ENCODE results near the gene HNRNPUL2. TPM values are rescaled to one million over a fixed set of nuclear protein-coding genes. Genes with fewer than 3 reads are reported as not detected.
A peak's percentile ranks its signal among the peaks of the same experiment; 100 is the strongest.

HNRNPUL2 gene
- total RNA-seq, 1 experiment from 2014 or later = 43.5 TPM

DNA sequence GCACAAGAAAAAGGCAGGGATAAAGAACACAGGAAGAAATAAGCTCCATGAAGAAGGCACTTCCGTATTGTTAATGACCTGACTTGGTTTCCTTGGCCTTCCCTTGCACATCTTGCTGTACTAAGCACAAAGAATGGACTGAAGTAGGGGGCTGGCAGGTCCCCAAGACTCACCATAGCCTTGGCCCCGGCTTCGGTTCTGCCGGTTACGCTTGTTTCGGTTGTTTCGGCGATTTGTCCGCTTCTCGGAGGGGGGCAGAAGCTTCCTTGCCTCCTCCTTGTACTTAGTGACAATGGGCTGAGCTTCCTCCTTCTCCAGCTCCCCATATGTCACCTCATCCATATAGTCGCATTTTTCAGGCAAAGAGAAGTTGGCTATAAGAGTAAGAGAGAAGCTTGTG is 10.4 kb downstream of the HNRNPUL2 start:
- H2BK120ac ChIP-seq (ENCODE audit: low read depth, low read length, poor library complexity, severe bottlenecking) = no peak overlapping the region
- H4K8ac ChIP-seq (replicated peaks; ENCODE audit: insufficient read length, low read depth, low read length) = no peak overlapping the region
- no peak overlapping the region for H3K4ac ChIP-seq (ENCODE audit: low read depth, low read length)
- H3K23me2 ChIP-seq (ENCODE audit: insufficient read length, low read depth, low read length, poor library complexity, severe bottlenecking) = no peaks in the 10 kb centered on the region
- Mint-ChIP-seq H3K4me1 (peaks cover 8 to 33% of the 10 kb centered on the region in 2 experiments; a peak in 3 of 4 replicates), H3K27ac (peak overlapping the region in 2 of 3 experiments; percentile 21; a peak in 3 of 7 replicates), H3K27me3 (ENCODE audit: low read depth) (no peaks in the 10 kb centered on the region), H3K9me3 (no peaks in the 10 kb centered on the region), H3K4me3 (no peak overlapping the region), H3K36me3 (ENCODE audit: insufficient read depth in 1 of 3, low read depth in 3 of 3) (peaks cover 61 to 96% (median 94%) of the 10 kb centered on the region in 3 experiments)
- H4K91ac ChIP-seq (ENCODE audit: insufficient read length, low read depth, low read length) = no peak overlapping the region
- no peak overlapping the region for H3T11ph ChIP-seq (ENCODE audit: low read length)
- no peak overlapping the region for H3K14ac ChIP-seq (ENCODE audit: insufficient read depth, low read length)
- WGBS (ENCODE audit: extremely low coverage, insufficient read length, low lambda C conversion rate) = no CpG with 5 or more reads among the region's 11 CpGs
- H3K79me1 ChIP-seq (ENCODE audit: insufficient read depth, low read depth, low read length, poor library complexity, severe bottlenecking) = peaks cover 2% of the 10 kb centered on the region
- no peak overlapping the region for H2BK20ac ChIP-seq (ENCODE audit: low read depth, low read length, poor library complexity, severe bottlenecking)
- no peak overlapping the region for H2AK5ac ChIP-seq (ENCODE audit: insufficient read length, low read length)
- no peak overlapping the region for H2BK12ac ChIP-seq (ENCODE audit: insufficient read length, low read depth, low read length)
- H4K20me1 ChIP-seq (ENCODE audit: control insufficient read depth, insufficient read depth, insufficient read length) = no peaks in the 10 kb centered on the region
- no peak overlapping the region for H3K23ac ChIP-seq (ENCODE audit: insufficient read length, low read depth, low read length)
- H3K27ac ChIP-seq (ENCODE audit: insufficient read length, low read depth, low read length) = no peak overlapping the region
- no peaks in the 10 kb centered on the region for H3K27me3 ChIP-seq (ENCODE audit: insufficient read depth, low read length)
- DNase-seq = no peak
- no peaks in the 10 kb centered on the region for H3K4me1 ChIP-seq (ENCODE audit: insufficient read depth, low read length)
- H3K9me3 ChIP-seq (ENCODE audit: control insufficient read depth, low read depth, low read length) = no peaks in the 10 kb centered on the region
- H3K79me2 ChIP-seq (ENCODE audit: insufficient read depth, low read length) = no peaks in the 10 kb centered on the region
- H3K18ac ChIP-seq (ENCODE audit: insufficient read length, low read depth, low read length) = no peak overlapping the region
- H2AFZ ChIP-seq (ENCODE audit: low read length) = no peak overlapping the region
- no peak overlapping the region for H3K9ac ChIP-seq (ENCODE audit: extremely low read depth, insufficient read length, low read length)
- TF ChIP-seq, protein P1, sequence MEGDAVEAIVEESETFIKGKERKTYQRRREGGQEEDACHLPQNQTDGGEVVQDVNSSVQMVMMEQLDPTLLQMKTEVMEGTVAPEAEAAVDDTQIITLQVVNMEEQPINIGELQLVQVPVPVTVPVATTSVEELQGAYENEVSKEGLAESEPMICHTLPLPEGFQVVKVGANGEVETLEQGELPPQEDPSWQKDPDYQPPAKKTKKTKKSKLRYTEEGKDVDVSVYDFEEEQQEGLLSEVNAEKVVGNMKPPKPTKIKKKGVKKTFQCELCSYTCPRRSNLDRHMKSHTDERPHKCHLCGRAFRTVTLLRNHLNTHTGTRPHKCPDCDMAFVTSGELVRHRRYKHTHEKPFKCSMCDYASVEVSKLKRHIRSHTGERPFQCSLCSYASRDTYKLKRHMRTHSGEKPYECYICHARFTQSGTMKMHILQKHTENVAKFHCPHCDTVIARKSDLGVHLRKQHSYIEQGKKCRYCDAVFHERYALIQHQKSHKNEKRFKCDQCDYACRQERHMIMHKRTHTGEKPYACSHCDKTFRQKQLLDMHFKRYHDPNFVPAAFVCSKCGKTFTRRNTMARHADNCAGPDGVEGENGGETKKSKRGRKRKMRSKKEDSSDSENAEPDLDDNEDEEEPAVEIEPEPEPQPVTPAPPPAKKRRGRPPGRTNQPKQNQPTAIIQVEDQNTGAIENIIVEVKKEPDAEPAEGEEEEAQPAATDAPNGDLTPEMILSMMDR (conservative IDR thresholded peaks at IDR 0.05) = no peak
- no peak overlapping the region for H3K56ac ChIP-seq (ENCODE audit: insufficient read length, low read depth, low read length)
- H3K4me2 ChIP-seq (ENCODE audit: insufficient read depth, insufficient read length, low read length) = no peak overlapping the region
- no peak overlapping the region for H4K5ac ChIP-seq (ENCODE audit: insufficient read length, low read depth, low read length)
- no peak overlapping the region for H2BK5ac ChIP-seq (ENCODE audit: insufficient read length, low read length)
- H2BK15ac ChIP-seq (ENCODE audit: low read depth, low read length) = no peak overlapping the region

Measured in H9 (cell line).